ENCODE measurements around the gene MYOM1.

MYOM1 gene

GRCh38 chr18:3060667-3061580 is 158.8 kb downstream of the MYOM1 start:
- Histone ChIP-seq H3K79me1 (ENCODE audit: low read depth, low read length) (no peaks in the 10 kb centered on the region), H4K91ac (ENCODE audit: low read depth, low read length, poor library complexity) (no peak overlapping the region)

GRCh38 chr18:3059272-3059671 is 160.5 kb downstream of the MYOM1 start:
- no peaks in the 10 kb centered on the region for H3K27me3 ChIP-seq (ENCODE audit: control insufficient read depth in 3 of 3, insufficient read depth in 3 of 3, low read depth in 1 of 3, low read length in 3 of 3)
- H3K4me3 ChIP-seq (ENCODE audit: low read length in 2 of 2) = no peak overlapping the region
- H2BK120ac ChIP-seq (ENCODE audit: low read depth, low read length) = no peak overlapping the region
- H3K18ac ChIP-seq (ENCODE audit: low read length) = no peak overlapping the region
- no peak overlapping the region for H2AK5ac ChIP-seq (ENCODE audit: low read depth, low read length)
- no peak overlapping the region for H2BK15ac ChIP-seq (ENCODE audit: low read length)
- no peaks in the 10 kb centered on the region for H3K79me1 ChIP-seq (ENCODE audit: low read depth, low read length)
- no peak overlapping the region for H3K9ac ChIP-seq (ENCODE audit: low read depth, low read length, poor library complexity)
- H2BK5ac ChIP-seq (ENCODE audit: low read length) = no peak overlapping the region
- no peak overlapping the region for H2BK12ac ChIP-seq (ENCODE audit: low read length)
- peak overlapping the region; percentile 12 for H2AFZ ChIP-seq (ENCODE audit: low read length)
- no peak overlapping the region for H4K91ac ChIP-seq (ENCODE audit: low read depth, low read length, poor library complexity)
- peaks cover 0 to 8% of the 10 kb centered on the region in 2 donors for H3K4me1 ChIP-seq (ENCODE audit: control insufficient read depth in 2 of 2, insufficient read depth in 1 of 2, low read depth in 1 of 2, low read length in 2 of 2)
- no peak overlapping the region for H3K4ac ChIP-seq (ENCODE audit: low read length)
- no peak overlapping the region for H3K27ac ChIP-seq (replicated peaks; ENCODE audit: low read length)
- WGBS, 2 donors (ENCODE audit: extremely low coverage in 2 of 2, insufficient read length in 2 of 2, insufficient replicate concordance in 1 of 2) = no CpG with 5 or more reads among the region's 3 CpGs
- H3K14ac ChIP-seq (ENCODE audit: low read length) = no peak overlapping the region
- no peak overlapping the region for H3K23ac ChIP-seq (ENCODE audit: low read depth, low read length, poor library complexity)
- peaks cover 0 to under 1% of the 10 kb centered on the region in 2 donors for H3K36me3 ChIP-seq (replicated peaks in 1 of 2; ENCODE audit: control insufficient read depth in 2 of 2, insufficient read depth in 2 of 2, low read length in 2 of 2)
- no peak for DNase-seq (ENCODE audit: low spot score)
- no peaks in the 10 kb centered on the region for H3K9me3 ChIP-seq (replicated peaks in 1 of 2; ENCODE audit: control insufficient read depth in 2 of 2, insufficient read depth in 1 of 2, low read depth in 1 of 2, low read length in 2 of 2)
- no peak overlapping the region for H4K8ac ChIP-seq (ENCODE audit: low read depth, low read length)
- no peak overlapping the region for H3K4me2 ChIP-seq (ENCODE audit: insufficient read depth, low read length, poor library complexity, severe bottlenecking)

More at GRCh38 chr18:3060667-3061580, 158.8 kb downstream of the MYOM1 start:
- Histone ChIP-seq H3K4ac (ENCODE audit: low read length) (no peak overlapping the region), H2BK15ac (ENCODE audit: low read length) (no peak overlapping the region), H2BK5ac (ENCODE audit: low read length) (no peak overlapping the region), H3K27me3 (ENCODE audit: control insufficient read depth in 3 of 3, insufficient read depth in 3 of 3, low read depth in 1 of 3, low read length in 3 of 3) (no peaks in the 10 kb centered on the region), H3K9me3 (replicated peaks in 1 of 2; ENCODE audit: control insufficient read depth in 2 of 2, insufficient read depth in 1 of 2, low read depth in 1 of 2, low read length in 2 of 2) (no peaks in the 10 kb centered on the region), H2BK12ac (ENCODE audit: low read length) (no peak overlapping the region), H3K9ac (ENCODE audit: low read depth, low read length, poor library complexity) (no peak overlapping the region), H3K36me3 (replicated peaks in 1 of 2; ENCODE audit: control insufficient read depth in 2 of 2, insufficient read depth in 2 of 2, low read length in 2 of 2) (no peaks in the 10 kb centered on the region), H3K27ac (replicated peaks; ENCODE audit: low read length) (no peak overlapping the region), H2AK5ac (ENCODE audit: low read depth, low read length) (no peak overlapping the region), H3K18ac (ENCODE audit: low read length) (no peak overlapping the region), H3K14ac (ENCODE audit: low read length) (no peak overlapping the region), H2AFZ (ENCODE audit: low read length) (no peak overlapping the region), H3K4me2 (ENCODE audit: insufficient read depth, low read length, poor library complexity, severe bottlenecking) (no peak overlapping the region), H3K23ac (ENCODE audit: low read depth, low read length, poor library complexity) (no peak overlapping the region), H4K8ac (ENCODE audit: low read depth, low read length) (no peak overlapping the region), H3K4me3 (ENCODE audit: low read length in 2 of 2) (no peak overlapping the region), H2BK120ac (ENCODE audit: low read depth, low read length) (no peak overlapping the region), H3K4me1 (ENCODE audit: control insufficient read depth in 2 of 2, insufficient read depth in 1 of 2, low read depth in 1 of 2, low read length in 2 of 2) (peaks cover 0 to 8% of the 10 kb centered on the region in 2 donors)
- no CpG with 5 or more reads among the region's 15 CpGs for WGBS, 2 donors (ENCODE audit: extremely low coverage in 2 of 2, insufficient read length in 2 of 2, insufficient replicate concordance in 1 of 2)
- DNase-seq (ENCODE audit: low spot score) = no peak

- Histone ChIP-seq H3K79me1 (ENCODE audit: low read depth, low read length) (no peaks in the 10 kb centered on the region), H3K23ac (ENCODE audit: low read depth, low read length, poor library complexity) (no peak overlapping the region), H3K18ac (ENCODE audit: low read length) (no peak overlapping the region), H3K9ac (ENCODE audit: low read depth, low read length, poor library complexity) (no peak overlapping the region), H3K27ac (replicated peaks; ENCODE audit: low read length) (no peak overlapping the region), H3K14ac (ENCODE audit: low read length) (no peak overlapping the region), H2BK12ac (ENCODE audit: low read length) (no peak overlapping the region), H3K4me3 (ENCODE audit: low read length in 2 of 2) (no peak overlapping the region), H2AK5ac (ENCODE audit: low read depth, low read length) (no peak overlapping the region), H2AFZ (ENCODE audit: low read length) (peak overlapping the region; percentile 12), H2BK120ac (ENCODE audit: low read depth, low read length) (no peak overlapping the region), H3K4me2 (ENCODE audit: insufficient read depth, low read length, poor library complexity, severe bottlenecking) (no peak overlapping the region), H3K9me3 (replicated peaks in 1 of 2; ENCODE audit: control insufficient read depth in 2 of 2, insufficient read depth in 1 of 2, low read depth in 1 of 2, low read length in 2 of 2) (peaks cover 0 to 1% of the 10 kb centered on the region in 2 donors), H3K27me3 (ENCODE audit: control insufficient read depth in 3 of 3, insufficient read depth in 3 of 3, low read depth in 1 of 3, low read length in 3 of 3) (no peaks in the 10 kb centered on the region), H4K8ac (ENCODE audit: low read depth, low read length) (no peak overlapping the region), H4K91ac (ENCODE audit: low read depth, low read length, poor library complexity) (no peak overlapping the region), H3K4ac (ENCODE audit: low read length) (no peak overlapping the region), H3K36me3 (replicated peaks in 1 of 2; ENCODE audit: control insufficient read depth in 2 of 2, insufficient read depth in 2 of 2, low read length in 2 of 2) (peaks cover 0 to 2% of the 10 kb centered on the region in 2 donors), H2BK15ac (ENCODE audit: low read length) (no peak overlapping the region), H2BK5ac (ENCODE audit: low read length) (no peak overlapping the region), H3K4me1 (ENCODE audit: control insufficient read depth in 2 of 2, insufficient read depth in 1 of 2, low read depth in 1 of 2, low read length in 2 of 2) (peaks cover 0 to 8% of the 10 kb centered on the region in 2 donors)
- no CpG with 5 or more reads among the region's 6 CpGs for WGBS, 2 donors (ENCODE audit: extremely low coverage in 2 of 2, insufficient read length in 2 of 2, insufficient replicate concordance in 1 of 2)
- DNase-seq (ENCODE audit: low spot score) = no peak
Measured at GRCh38 chr18:3058328-3059191, 161.2 kb downstream of the MYOM1 start.

GRCh38 chr18:3057526-3057925 is 162.2 kb downstream of the MYOM1 start:
- no peak overlapping the region for H3K4me2 ChIP-seq (ENCODE audit: insufficient read depth, low read length, poor library complexity, severe bottlenecking)
- no peak overlapping the region for H3K9ac ChIP-seq (ENCODE audit: low read depth, low read length, poor library complexity)
- WGBS, 2 donors (ENCODE audit: extremely low coverage in 2 of 2, insufficient read length in 2 of 2, insufficient replicate concordance in 1 of 2) = no CpG with 5 or more reads among the region's 4 CpGs

More at GRCh38 chr18:3057526-3057925, 162.2 kb downstream of the MYOM1 start:
- Histone ChIP-seq H3K36me3 (replicated peaks in 1 of 2; ENCODE audit: control insufficient read depth in 2 of 2, insufficient read depth in 2 of 2, low read length in 2 of 2) (peaks cover 0 to 2% of the 10 kb centered on the region in 2 donors), H3K18ac (ENCODE audit: low read length) (peak overlapping the region; percentile 27), H3K4me1 (ENCODE audit: control insufficient read depth in 2 of 2, insufficient read depth in 1 of 2, low read depth in 1 of 2, low read length in 2 of 2) (peaks cover 0 to 5% of the 10 kb centered on the region in 2 donors), H2BK12ac (ENCODE audit: low read length) (no peak overlapping the region), H4K8ac (ENCODE audit: low read depth, low read length) (no peak overlapping the region), H3K4ac (ENCODE audit: low read length) (no peak overlapping the region), H3K27me3 (ENCODE audit: control insufficient read depth in 3 of 3, insufficient read depth in 3 of 3, low read depth in 1 of 3, low read length in 3 of 3) (no peaks in the 10 kb centered on the region), H3K14ac (ENCODE audit: low read length) (no peak overlapping the region), H2BK5ac (ENCODE audit: low read length) (no peak overlapping the region), H2AFZ (ENCODE audit: low read length) (no peak overlapping the region), H2BK15ac (ENCODE audit: low read length) (peak overlapping the region; percentile 16), H4K91ac (ENCODE audit: low read depth, low read length, poor library complexity) (no peak overlapping the region), H3K23ac (ENCODE audit: low read depth, low read length, poor library complexity) (peak overlapping the region; percentile 12), H2AK5ac (ENCODE audit: low read depth, low read length) (no peak overlapping the region), H3K9me3 (replicated peaks in 1 of 2; ENCODE audit: control insufficient read depth in 2 of 2, insufficient read depth in 1 of 2, low read depth in 1 of 2, low read length in 2 of 2) (peaks cover 0 to 10% of the 10 kb centered on the region in 2 donors), H3K79me1 (ENCODE audit: low read depth, low read length) (no peaks in the 10 kb centered on the region), H3K27ac (replicated peaks; ENCODE audit: low read length) (no peak overlapping the region), H3K4me3 (ENCODE audit: low read length in 2 of 2) (no peak overlapping the region), H2BK120ac (ENCODE audit: low read depth, low read length) (no peak overlapping the region)
- no peak for DNase-seq (ENCODE audit: low spot score)
